Effector memory CD4-positive, alpha-beta T cell (primary cell): Measurements from ENCODE around the gene ANKRD60.

Source experiments
- DNase-seq, 3 donors: peaks; one replicate each; pipeline ENCODE4 v3.0.0-alpha.2; 2020
- H3K27ac ChIP-seq: 2 replicates; pipeline ENCODE4 v1.7.0; 2013; ENCODE audit warnings: mild to moderate bottlenecking, low read length, moderate library complexity; ENCODE audit not compliant: insufficient read depth, poor library complexity, severe bottlenecking
- H3K27me3 ChIP-seq: replicated peaks from 2 replicates; pipeline ENCODE4 v1.7.0; 2013; ENCODE audit warnings: mild to moderate bottlenecking, low read length; ENCODE audit not compliant: insufficient read depth, control insufficient read depth, poor library complexity, severe bottlenecking
- H3K36me3 ChIP-seq: 2 replicates; pipeline ENCODE4 v1.7.0; 2013; ENCODE audit warnings: mild to moderate bottlenecking, low read length, moderate library complexity; ENCODE audit not compliant: control insufficient read depth, insufficient read depth
- H3K4me1 ChIP-seq: 2 replicates; pipeline ENCODE4 v1.7.0; 2013; ENCODE audit warnings: low read length, mild to moderate bottlenecking; ENCODE audit not compliant: control insufficient read depth, insufficient read depth, poor library complexity, severe bottlenecking
- H3K4me3 ChIP-seq: 2 replicates; pipeline ENCODE4 v1.7.0; 2013; ENCODE audit warnings: low read length, low read depth, mild to moderate bottlenecking; ENCODE audit not compliant: insufficient read depth, poor library complexity, severe bottlenecking
- H3K9me3 ChIP-seq: 2 replicates; pipeline ENCODE4 v1.7.0; 2013; ENCODE audit warnings: mild to moderate bottlenecking, low read length, moderate library complexity; ENCODE audit not compliant: control insufficient read depth

Gene ANKRD60

GRCh38 chr20:58168843-58169242 lies 59.6 kb downstream of the ANKRD60 start:
- Histone ChIP-seq H3K36me3 (no peaks in the 10 kb centered on the region), H3K4me1 (no peaks in the 10 kb centered on the region), H3K27me3 (no peaks in the 10 kb centered on the region), H3K9me3 (no peaks in the 10 kb centered on the region), H3K4me3 (no peak overlapping the region), H3K27ac (no peak overlapping the region)
- no peak for DNase-seq

GRCh38 chr20:58167759-58168158 lies 60.7 kb downstream of the ANKRD60 start:
- Histone ChIP-seq H3K4me3 (no peak overlapping the region), H3K27ac (no peak overlapping the region), H3K4me1 (no peaks in the 10 kb centered on the region), H3K36me3 (no peaks in the 10 kb centered on the region), H3K9me3 (no peaks in the 10 kb centered on the region), H3K27me3 (no peaks in the 10 kb centered on the region)
- DNase-seq = no peak
